Inflammatory macrophage (primary cell): ENCODE measurements around the gene SCRT2.
A peak's percentile ranks its signal among the peaks of the same experiment; 100 is the strongest.
"Not testable (repeated sequence)": the region's sequence is repeated elsewhere in the genome, so short reads cannot be mapped to it uniquely, and the experiment has no call there.

Source experiments
- DNase-seq, 2 donors: peaks; one replicate each; pipeline ENCODE4 v3.0.0-alpha.2; 2020 to 2022

Gene SCRT2

DNA sequence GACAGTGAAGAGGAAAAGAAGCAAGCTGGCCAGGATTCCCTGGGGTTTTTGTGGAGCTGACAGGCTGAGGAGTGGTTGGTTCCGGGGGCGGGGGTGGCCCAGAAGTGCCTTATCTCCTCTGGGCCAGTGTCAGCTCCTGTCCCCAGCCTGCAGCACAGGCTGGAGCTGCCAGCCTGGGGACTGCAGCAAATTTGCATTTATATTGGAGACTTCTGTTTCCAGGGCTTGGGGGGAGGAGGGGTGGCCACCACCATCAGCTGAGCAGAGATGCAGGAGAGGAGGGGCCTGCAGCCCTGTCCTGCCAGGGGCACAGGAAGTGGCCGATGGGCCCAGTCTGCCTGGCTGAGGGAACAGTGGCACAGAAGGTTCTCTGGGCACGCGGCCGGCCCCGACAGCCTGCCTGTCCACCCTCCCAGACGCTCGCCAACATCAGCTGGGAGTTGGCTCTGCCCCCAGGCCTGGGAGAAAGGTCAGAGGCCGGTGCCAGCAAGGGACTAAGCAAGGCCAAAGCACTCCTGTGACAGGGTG lies 24.3 kb upstream of the SCRT2 start:
- no peak for DNase-seq

DNA sequence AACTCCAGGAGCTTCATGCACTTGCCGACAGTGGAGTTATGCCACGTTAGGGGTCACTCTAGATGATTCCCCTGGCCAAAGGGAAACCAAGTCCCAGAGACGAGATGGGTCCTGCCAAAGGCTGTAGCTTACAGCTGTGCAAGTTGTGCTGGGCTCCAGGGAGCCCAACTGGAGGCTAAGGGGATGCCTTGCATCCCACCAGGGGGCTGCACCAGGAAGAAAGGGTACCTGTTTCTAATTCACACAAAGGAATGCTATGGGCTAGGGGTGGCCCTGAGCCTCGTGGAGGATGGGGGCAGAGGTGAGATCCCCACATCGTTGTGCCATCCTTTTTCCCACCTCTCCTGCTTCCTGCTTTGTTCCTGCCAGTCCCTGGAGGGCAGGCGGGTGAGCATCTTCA lies 23.7 kb upstream of the SCRT2 start:
- no peak for DNase-seq

DNA sequence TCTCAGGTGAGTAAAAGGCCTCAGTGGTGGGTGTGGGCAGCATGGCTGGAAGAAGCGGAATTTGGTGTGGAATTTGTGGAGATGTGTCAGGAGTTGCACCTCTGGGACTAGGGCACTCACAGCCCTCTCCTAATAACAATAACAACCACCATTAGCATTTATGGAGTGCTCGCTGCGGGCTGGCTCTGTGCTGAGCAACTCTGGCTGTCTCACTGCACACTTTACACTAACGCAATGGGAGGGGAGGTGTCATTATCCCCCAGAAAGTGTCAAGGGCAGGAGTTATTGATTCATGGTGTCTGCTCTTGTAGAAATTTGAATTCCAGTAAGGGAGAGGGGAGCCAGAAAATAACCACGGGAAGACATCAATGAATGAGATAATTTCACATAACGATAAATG lies 22.7 kb upstream of the SCRT2 start:
- DNase-seq, result no peak

DNA sequence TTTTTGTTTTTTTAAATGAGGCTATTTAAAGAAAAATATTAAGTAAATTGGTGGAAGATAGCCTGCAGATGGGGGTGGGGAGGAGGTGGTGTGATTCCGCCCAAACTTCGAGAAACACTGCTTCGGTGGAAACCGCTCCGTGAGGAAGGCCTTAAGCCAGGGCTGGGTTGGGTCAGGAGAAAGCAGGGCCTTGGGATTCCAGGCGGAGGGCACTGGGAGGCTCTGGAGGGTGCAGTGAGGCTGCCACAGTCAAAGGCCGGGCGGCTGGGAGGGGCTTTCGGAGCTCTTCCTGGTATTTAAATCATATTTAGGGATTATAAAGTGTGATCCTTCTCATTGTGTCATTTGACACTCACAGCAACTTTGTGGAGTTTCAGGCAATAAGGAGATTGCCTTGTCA lies 22.2 kb upstream of the SCRT2 start:
- no peak for DNase-seq

DNA sequence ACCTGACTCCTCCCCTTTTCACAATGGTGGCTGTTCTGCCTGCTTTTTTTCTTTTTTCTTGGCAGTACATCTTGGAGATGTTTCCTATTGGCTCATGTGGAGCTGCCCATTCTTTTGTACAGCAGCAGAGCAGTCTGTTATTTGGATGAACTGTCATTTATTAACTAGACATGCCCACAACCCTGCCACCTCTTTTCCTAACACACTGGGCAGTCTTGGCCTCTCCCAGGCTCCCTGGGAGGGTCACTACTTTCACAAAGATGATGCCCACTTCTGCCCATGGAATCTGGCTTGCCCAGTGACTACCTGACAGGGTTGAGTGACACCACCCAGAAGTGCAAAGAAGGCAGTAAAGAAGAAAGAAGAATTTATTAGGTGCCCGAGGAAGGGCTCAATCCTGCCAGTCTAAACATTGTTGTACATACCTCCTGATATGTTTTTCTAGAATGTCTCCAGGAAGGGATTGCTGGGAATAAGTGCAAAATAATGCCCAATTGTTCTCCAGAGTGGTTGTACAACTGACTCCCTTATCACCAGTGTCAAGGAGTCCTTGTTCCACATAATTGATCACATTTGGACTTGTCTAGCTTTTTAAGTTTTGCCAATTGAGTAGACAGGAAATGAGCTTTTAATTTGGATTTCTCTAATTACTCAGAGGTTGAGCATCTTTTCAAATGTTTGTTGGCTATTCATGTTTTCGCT lies 19.7 kb upstream of the SCRT2 start:
- DNase-seq, result no peak

DNA sequence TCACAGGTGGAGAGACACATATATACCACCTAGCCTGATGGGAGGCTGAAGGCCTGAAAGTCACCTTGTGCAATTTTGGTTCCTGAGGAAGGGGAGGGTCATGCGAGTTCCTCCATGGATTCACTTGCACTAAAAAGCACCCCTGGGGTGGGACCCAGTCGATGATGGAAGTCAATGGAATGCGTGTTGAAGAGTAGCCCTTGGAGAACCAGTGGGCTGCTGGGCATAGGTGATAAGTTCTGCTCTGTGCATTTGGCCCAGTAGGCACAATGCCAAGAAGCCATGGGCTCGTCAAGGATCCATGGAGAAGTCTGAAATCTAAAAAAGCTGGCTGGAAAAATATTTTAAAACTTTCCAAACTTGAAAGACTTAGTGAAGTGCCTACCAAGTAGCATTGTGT lies 18.9 kb upstream of the SCRT2 start:
- no peak for DNase-seq

DNA sequence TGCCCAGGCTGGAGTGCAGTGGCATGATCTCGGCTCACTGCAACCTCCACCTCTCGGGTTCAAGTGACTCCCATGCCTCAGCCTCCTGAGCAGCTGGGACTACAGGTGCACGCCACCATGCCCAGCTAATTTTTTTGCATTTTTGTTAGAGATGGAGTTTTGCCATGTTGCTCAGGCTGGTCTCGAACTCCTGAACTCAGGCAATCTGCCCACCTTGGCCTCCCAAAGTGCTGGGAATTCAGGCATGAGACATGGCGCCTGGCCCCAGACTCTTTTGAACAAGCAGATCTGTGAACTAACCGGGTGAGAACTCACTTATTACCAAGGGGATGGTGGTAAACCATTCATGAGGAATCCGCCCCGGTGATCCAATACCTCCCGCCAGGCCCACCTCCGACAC lies 18.2 kb upstream of the SCRT2 start:
- not testable (repeated sequence) for DNase-seq

DNA sequence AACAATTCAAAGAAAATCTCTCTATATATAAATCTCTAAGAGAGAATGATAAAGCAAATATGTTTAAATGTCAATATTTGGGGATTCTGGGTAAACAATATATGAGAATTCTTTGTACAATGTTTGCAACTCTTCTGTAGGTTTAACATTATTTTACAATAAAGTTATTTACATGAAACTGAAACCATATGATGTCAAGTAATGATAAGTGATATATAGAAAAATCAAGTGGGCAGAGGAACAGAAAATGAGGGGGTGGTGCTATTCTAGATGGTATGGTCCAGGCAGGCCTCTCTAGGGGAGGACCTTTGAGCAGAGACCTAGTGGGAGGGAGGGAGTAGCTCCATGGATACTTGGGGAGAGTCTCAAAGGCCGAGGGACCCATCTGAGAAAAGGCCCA lies 16.4 kb upstream of the SCRT2 start:
- no peak for DNase-seq

DNA sequence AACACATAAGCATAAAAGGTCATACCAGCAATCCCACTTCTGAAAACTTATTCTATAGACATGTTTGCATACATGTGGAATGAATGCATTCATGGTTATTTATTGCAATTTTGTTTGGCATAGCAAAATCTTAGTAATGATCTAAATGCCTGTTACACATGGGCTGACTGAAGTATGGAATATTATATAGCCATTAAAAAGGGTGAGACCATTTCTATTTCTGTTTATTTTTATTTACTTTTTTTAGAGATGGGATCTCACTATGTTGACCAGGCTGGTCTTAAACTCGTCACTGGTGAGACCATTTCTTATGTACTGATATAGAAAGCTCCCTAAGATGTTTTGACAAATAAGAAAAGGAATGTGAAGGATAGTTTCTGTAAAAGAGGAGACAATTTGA lies 14.3 kb upstream of the SCRT2 start:
- no peak for DNase-seq

DNA sequence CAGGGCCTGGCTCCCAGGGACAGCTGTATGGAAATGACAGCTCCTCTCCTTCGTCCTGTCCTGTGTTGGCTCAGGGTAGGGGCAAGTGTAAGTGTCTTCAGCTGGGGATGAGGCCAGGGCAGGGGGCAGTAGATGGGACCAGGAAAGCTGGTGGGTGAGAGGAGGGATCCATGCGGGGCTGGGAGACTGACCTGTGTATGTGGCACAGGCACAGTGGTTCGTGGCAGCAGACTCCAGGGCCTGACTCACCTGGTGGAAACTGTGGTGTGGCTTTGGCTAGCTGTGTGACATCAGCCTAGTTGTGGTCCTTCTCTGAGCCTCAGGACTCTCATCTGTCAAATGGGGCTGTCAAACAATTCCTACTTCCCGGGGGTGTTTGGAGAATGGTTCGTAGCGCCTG lies 13.7 kb upstream of the SCRT2 start:
- DNase-seq, result no peak

DNA sequence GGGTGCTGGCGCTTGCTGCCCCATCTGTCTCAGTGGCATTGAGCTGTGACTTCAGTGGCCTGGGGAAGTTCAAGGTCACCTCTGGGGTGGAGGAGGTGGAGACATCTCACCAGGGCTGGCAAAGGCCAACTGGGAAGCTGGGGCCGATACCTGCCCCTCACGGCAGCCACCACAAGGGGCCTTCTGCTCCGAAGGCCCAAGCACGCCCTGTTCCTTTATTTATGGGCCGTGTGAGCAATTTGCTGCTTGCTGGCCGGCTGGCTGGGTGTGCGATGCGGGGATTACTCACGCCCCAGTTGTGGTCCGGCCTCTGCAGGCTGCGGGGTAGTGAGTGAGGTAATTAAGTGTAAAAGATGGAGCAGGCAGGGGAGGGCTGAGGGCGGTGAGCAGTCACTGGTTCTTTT lies 13.2 kb upstream of the SCRT2 start:
- DNase-seq, result no peak

DNA sequence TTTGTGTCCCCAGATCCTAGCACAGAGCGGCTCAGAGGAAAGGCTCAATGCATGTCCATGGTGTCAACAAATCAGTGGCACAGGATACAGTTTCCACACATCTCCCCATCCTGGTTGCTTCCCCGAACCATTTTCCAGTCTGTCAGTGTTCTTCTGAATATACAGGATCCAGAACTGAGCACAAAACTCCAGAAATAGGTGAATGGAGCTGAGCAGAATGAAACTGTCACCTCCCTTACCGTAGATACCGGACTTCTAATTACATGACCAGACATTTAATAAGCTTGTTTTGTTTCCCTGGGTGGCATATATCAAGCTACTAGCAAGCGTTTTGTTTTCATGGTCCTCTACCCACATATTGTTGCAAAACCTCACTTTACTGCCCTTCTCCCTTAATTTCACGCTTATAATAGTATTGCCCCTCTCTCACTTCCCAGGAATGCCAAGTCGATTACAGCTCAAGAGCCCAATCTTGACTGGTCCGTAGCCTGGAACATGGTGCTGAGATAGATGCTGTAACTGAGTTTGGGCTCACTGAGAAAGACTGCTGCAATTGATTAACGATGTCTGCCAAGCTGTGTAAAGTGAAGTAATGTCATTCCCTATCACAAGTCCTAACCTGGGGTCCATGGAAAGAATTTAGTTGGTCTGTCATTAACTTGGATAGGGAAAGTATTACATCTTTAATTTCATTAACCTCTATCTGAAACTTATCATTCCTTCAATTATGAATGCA lies 12.0 kb upstream of the SCRT2 start:
- DNase-seq, result no peak

DNA sequence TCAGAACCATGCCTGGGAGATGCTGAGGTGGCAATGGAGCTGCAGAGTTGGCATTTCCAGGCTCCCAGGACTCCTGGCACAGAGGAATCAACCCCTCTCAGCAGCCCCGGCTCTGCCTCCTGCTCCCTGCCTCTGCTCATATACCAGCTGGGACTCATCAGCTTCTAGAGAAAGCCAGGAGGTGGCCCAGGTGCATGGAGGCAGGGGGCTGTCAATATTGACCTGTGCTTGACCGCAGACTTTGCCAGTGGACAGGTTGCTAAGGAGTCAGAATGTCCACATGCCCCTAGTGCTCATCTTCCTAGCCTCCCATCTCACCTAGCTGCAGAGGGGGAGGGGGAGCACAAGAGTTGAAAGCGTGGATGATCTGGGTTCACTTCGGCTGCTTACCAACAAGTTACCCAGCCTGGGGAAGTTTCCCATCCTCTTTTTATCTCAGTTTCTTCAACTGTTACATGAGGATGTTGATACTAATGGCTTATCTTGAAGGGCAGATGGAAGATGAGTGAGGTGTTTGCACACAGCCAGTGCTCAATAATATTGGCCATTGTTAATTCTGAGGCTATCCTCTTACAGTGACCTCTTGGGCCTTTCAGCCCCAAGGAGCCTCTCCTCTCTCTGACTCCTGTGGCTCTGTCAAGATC lies 9.2 kb upstream of the SCRT2 start:
- no peak for DNase-seq

DNA sequence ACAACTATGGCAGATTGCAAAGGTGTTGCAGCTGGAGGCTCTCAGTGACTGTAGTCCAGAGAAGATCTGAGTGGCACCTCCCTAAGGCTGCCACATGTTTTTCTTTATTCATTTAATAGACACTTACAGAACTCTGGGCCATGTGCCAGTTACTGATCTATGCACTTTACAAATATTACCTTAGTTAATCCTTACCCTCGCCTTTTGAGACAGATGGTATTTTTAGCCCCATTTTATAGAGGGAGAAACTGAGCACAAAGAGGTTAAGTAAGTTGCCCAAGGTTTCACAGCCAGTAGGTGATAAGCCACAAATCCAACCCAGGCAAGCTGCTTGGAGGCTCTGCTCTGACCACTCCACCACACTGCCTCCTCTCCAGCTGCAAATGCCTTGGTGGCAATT lies 6.5 kb upstream of the SCRT2 start:
- no peak for DNase-seq

DNA sequence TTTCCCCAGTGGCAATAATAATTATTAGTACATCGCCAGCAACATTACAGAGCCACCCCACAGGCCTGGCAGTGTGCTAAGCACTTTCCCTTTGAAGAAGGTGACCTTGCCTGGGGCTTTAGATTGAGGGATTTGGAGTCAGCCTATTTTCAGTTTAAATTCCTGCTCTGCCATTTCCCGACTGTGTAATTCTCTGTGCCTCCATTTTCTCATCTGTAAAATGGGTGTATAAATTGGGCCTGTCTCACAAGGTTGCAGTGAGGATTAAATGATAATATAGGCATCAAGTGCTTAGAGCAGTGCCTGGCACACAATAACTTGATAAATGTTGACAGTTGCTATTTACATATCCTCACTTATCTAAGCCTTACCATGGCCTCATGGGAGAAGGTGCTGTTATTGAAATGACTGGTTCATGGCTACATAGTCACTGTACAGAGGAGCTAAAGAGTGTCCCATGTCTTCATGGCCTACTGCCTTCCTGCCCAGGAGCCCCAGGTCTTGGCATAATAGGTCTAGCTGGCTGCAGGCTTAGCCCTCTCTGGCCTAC lies 5.1 kb upstream of the SCRT2 start:
- DNase-seq, result no peak

DNA sequence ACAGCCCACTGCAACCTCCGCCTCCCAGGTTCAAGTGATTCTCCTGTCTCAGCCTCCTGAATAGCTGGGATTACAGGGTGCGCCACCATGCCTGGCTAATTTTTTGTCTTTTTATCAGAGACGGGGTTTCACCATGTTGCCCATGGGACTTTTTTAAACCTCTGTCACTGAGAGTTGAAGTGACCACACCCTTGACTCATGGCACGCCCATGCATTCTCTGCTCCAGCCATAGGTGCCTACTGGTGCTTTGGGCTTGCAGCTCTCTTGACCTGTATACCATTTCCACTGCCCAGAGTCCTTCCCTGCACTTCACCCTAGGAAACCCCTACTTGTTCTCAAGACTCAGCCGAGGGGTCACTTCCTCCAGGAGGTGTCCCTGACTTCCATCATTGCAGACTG lies 2.4 kb upstream of the SCRT2 start:
- peak; percentile 36 to 66 for DNase-seq

DNA sequence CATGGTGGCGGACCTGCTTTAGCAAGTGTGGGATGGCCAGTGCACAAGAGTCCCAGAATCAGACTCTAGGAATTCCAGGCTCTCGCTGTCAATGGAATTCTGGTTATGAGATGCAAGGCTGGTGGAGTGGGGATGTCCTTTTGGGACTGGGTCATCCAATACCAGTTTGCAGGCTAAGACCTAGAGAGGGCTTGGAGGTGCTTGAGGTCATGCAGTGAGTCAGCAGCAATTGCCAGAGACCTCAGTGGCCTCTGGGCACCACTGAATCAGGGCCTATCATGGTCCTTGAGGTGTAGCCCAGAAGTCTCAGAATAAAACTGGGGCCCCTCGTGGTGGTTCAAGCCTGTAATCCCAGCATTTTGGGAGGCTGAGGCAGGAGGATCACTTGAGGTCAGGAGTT lies 1.4 kb upstream of the SCRT2 start:
- no peak for DNase-seq

DNA sequence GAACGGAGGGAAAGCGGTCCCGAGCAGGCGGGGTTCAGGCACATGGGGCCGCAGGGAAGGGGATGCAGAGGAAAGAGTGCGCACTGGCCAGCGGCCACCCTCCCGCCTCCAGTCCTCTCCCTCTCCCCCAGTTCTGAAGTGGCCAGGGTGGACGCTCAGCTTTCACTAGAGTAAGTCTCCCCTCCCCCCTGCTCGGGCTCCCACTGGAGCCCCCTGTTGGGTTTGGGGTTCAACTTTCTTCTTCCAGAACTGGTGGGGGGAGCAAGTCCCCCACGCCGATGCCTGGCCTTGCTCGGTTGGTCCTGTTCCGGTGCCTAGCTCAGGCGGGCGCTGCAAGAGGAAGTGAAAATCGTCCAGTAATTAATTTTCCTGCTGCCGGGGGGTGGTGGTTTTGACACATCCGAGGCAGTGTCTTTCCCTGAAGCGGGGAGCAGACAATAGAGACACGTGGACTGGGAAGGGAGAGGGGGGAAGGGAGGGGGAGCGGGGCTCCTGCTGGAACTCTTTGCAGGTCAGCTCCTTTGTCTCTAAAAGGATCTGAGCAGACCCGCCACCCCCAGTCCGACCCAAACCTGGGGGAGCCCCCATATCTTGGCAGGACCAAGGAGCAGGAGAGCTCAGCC lies 824 bp upstream of the SCRT2 start:
- peak; percentile 57 to 76 for DNase-seq

DNA sequence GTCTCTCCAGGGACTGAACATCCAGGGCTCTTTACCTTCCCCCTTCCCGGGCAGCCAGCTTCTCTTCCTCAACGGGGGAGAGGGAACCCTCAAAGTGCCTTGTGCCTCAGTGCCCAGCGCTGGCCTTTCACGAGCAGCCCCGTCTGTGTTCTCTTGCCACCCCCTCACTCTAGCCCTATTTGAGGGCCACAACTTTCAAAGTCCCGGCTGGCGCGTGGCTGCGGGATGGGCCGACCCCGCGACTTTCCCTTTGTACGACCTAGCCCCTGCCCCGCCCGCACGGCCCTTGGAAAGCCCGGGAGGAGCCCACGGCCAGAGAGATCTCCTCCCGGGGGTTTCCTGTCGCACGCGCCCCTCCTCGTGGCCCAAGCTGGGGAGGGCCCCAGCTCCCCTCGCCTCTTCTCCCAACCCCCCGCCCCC lies 559 bp downstream of the SCRT2 start:
- DNase-seq, result no peak

DNA sequence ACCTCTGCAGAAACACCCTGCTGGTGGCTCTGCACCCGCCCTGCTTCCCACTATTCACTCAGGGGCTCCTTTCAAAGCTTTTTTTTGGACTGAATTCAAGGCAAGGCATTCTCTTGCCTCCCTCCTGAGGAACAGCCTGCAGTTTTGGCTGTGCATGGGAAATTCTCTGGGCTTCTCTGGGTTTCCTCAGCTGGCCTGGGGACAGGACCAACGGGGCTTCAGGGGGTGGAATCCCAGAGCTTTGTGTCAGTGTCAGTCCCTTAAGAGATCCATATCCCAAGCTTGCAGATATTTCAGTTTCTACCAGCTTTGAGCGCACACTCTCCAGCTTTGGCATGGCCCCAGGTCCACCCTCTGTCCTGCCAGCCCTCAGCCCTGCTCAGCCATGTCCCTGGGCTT lies 2.0 kb downstream of the SCRT2 start:
- DNase-seq, result no peak

DNA sequence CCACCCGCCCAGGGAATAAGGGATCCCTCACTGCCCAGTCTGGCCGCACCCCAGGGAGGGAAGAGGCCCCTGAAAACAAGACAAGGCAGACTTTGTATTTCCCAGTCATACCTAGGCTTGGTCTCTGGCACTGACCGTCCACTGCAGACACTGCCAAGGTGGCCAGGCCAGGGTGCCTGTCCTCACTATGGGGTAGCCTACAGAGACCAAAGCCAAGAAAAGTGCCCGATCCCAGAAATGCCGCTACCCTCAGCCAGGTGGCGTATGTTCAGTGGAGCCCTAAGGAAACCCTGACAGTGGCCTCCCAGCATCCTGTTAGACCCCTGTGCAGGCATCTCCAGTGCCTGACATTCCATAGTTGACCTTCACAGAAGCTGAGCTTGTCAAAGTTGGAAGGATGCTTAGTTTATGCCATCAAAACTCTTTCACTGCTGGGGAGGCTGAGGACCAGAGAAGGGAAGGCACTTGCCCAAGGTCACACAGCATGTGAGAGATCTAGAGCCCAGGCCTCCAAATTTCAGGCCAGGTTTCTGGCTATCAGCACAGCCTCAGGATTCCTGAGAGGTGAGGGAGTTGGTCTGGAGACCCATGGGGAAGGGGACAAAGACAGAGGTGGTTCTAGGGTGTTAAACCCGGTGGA lies 2.5 kb downstream of the SCRT2 start:
- DNase-seq, result no peak

DNA sequence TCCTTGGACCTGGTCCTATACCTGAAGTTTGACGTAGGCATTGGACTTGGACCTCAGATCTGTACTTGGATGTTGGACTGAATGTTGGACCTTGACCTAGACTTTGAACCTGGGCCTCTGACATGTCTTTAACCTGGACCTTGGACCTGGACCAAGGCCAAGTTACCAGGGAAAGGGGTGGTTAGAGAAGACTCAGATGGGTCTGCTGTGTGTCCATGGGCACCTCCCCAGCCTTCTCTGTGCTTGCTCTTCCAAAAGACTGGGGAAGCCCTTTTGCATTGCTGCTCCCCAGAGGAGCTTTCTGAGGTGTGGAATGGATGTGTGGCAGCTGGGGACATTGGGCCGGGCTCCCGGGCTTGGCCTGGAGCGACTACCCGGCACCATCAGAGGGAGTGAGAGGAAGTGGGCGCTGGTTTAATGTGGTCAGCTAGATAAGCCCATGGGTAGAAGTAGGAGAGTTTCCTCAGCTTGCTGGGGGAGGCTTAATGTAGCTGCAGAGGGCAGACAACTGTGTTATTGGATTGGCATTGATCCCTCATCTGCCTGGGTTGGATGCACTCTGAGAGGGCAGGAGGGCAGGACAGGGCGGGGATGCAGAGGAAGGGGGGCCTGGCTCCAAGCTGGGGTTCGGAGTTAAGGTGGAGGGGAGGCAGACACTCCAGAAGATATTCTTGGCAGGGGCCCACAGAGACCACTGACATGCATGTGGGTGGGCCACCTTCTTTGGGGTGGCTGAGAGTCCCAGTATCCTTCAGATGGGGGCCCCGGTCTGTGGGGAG lies 4.2 kb downstream of the SCRT2 start:
- DNase-seq, result peak in 1 of 2 donors; percentile 45
